Pancreas (tissue), 10 donors: ENCODE data around the gene LILRA5. TPM values are rescaled to one million over a fixed set of nuclear protein-coding genes. Genes with fewer than 3 reads are reported as not detected.
"Not testable (repeated sequence)": the region's sequence is repeated elsewhere in the genome, so short reads cannot be mapped to it uniquely, and the experiment has no call there.

ENCODE experiments used
- ATAC-seq, 4 donors: fragments of 200-7000 bp; cut with Tn5 transposase; one replicate each; pipeline versions ENCODE4 v1.8.0 to v1.9.1; 2020; ENCODE audit warnings: mild to moderate bottlenecking in 4 of 4, moderate library complexity in 4 of 4
- DNase-seq, 6 donors: peaks; one replicate each; pipeline ENCODE4 v3.0.0-alpha.2; 2020
- FAIRE-seq: peaks from 2 replicates; lab custom pipeline; 2012; peaks lifted over from hg19 to GRCh38; lab: Jason Lieb, UNC
- H3K27ac ChIP-seq, 4 donors: fragments of 200-600 bp; sonication (generic); 1 replicate in 3 of 4; 2 replicates in 1 of 4; pipeline versions ENCODE4 v1.5.0 to v1.8.0; 2020
- H3K27me3 ChIP-seq, 4 donors: fragments of 200-600 bp; one replicate each; pipeline ENCODE4 v1.8.0; 2021
- H3K36me3 ChIP-seq, 3 donors: fragments of 200-600 bp; sonication (generic) in 1 of 3; one replicate each; pipeline versions ENCODE4 v1.5.0 to v1.8.0; 2020 to 2021
- H3K4me1 ChIP-seq, 3 donors: fragments of 200-600 bp; one replicate each; pipeline ENCODE4 v1.8.0; 2021
- H3K4me3 ChIP-seq, 4 donors: fragments of 200-600 bp; sonication (generic) in 2 of 4; one replicate each; pipeline versions ENCODE4 v1.5.0 to v1.8.0; 2020 to 2021
- H3K9me3 ChIP-seq, 4 donors: fragments of 200-600 bp; one replicate each; pipeline ENCODE4 v1.8.0; 2021
- CTCF ChIP-seq, 4 donors: fragments of 200-600 bp; sonication (generic) in 3 of 4; IDR thresholded peaks; one replicate each; pipeline versions ENCODE4 v1.5.0 to v1.8.0; 2021; ENCODE audit warnings: antibody characterized with exemption in 4 of 4
- WGBS, 2 donors: extraction: QIAGEN DNeasy Blood & Tissue Kit; methylation state at CpG; one replicate each; pipeline ENCODE4 v1.1.7; 2013; 5-methylcytosine and 5-hydroxymethylcytosine counted together
- intact Hi-C, 3 donors: fragments of 100-400 bp; cut with DNase I; formaldehyde crosslinking; loops; one replicate each; pipeline versions ENCODE4 v1.11.1 to v1.14.2; 2022
- polyA plus RNA-seq, 2 donors: library from polyadenylated mRNA; stranded (reverse); fragments of 200-250 nt; gene quantifications; one replicate each; pipeline ENCODE4 v1.2.3, GENCODE V29; 2013
- total RNA-seq, 6 donors: library from RNA; stranded (reverse); fragmentation: NEBNext Ultra II Directional in 4 of 6; extraction: Animal tissue kit (Norgen Biotek cat#: 25700) in 4 of 6; gene quantifications; one replicate each; pipeline versions ENCODE4 v1.2.1 to v1.2.4, GENCODE V29; 2021 to 2023
- donor health status: healthy with polysubstance abuse.
- donor health status: DM: no; HTN: no; CAD: no; lungs with moderate emphysema.
- donor health status: DM: no; HTN: no; CAD: no.
- donor health status: control.
- donor health status: control.
- donor health status: Bipolar disorder and iron deficiency.
- donor health status: DM: yes; HTN: yes; CAD: no.
- donor health status: DM: no; HTN: no; CAD: no.
- donor health status: DM: no; HTN: no; CAD: no.
- donor health status: DM: yes; HTN: yes; CAD: no.

Gene LILRA5
- total RNA-seq (1 to 10 TPM in 2 of 6 donors, under 1 TPM in 4; 0.20 to 1.7 (median 0.51) TPM), polyA plus RNA-seq (1 to 10 TPM in 1 of 2 donors, under 1 TPM in 1; 0.34 to 1.1 TPM)

- no peaks in the 10 kb centered on the region for H3K4me1 ChIP-seq
- FAIRE-seq = no peak
- H3K36me3 ChIP-seq = no peaks in the 10 kb centered on the region
- no peaks in the 10 kb centered on the region for H3K9me3 ChIP-seq
- TF ChIP-seq CTCF (IDR thresholded peaks at IDR 0.05) = no peak
- no peak within 1 kb of the TSS for H3K4me3 ChIP-seq
- 34 to 50% methylated on average over 13 of the region's 13 CpGs for WGBS, 2 donors
- intact Hi-C loops = no loop called here
- peak in 2 of 4 donors; percentile 68 to 78 for ATAC-seq
- no peak for DNase-seq
- H3K27me3 ChIP-seq = peaks cover 0 to 5% (median 0%) of the 10 kb centered on the region in 4 donors
- no peak within 1 kb of the TSS for H3K27ac ChIP-seq
Observed at GRCh38 chr19:54312436-54313377, at the start of gene LILRA5. Gene LILRA5, minus strand, starts transcription at chr19:54313166. Its CDS starts 147 bp downstream, at chr19:54313019.

DNA sequence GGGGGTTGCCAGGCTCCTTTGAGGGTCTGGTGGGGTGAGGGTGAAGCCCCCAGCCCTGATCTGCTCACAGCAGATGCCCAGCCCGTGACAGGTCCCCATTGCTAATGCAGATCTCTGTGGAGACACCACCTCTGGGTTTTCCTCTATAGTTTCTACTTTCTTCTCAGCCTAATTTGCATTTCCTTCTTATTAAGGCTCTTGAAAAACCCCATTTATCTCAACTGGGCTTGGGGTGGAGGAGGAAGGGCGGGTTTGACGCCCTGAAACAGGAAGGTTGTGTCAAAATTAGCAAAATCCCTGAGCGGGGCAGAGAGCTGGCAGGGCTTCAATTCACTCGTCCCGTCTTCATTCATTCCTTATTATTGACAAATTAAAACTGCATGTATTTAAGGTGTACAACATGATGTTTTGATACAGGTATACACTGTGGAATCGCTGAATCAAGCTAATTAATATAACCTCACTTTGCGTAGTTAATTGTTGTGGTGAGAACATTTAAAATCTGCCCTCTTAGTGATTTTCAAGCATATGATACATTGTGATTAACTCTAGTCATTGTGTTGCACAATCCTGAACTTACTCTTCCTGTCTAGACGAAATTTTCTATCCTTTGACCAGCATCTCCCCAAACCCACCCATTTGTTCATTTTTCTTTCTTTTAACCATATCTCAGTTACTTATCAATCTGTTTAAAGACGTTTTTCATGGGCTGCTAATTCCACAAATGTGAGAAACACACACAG is 48.9 kb upstream of the LILRA5 start:
- H3K27me3 ChIP-seq, intact Hi-C loops, ATAC-seq, FAIRE-seq, H3K36me3 ChIP-seq, H3K4me1 ChIP-seq, DNase-seq, H3K9me3 ChIP-seq: not testable (repeated sequence)
- Histone ChIP-seq H3K4me3 (peak overlapping the region in 1 of 4 donors; percentile 7), H3K27ac (peak overlapping the region in 1 of 4 donors; percentile 27)
- WGBS, 2 donors = 29 to 30% methylated on average over 5 of the region's 10 CpGs

DNA sequence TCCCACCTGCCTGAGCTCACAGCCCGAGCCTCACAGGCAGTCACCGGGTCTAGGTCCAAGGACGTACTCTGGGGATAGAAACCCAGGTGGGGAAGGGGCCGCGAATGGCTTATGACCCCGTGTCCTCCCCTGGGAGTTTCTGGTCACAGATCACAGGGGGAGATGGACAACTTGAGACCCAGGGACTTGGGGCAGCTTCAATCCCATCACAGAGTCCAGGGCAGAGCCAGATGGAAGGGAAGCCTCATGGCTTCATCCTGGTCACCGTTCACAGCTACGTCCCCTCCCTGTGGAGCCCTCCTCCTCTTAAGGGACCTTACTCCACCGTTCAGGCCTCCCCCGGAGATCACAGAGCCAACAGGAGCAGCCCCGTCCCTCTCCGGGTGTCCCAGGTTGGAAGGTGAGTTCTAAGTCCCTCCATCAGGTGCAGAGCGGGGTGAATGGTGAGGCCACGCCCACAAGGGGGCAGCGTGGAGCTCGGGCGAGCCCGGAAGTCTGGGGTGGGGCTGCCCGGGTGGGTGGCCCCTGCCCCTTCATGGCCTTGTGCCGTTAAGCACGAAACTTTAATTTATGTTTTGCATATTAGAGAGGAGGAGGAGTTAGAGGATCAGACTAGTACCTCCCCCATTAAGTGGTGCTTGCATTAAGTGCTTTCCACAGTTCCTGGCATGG is 46.3 kb upstream of the LILRA5 start:
- FAIRE-seq, H3K27ac ChIP-seq, H3K4me3 ChIP-seq, H3K27me3 ChIP-seq, H3K36me3 ChIP-seq, H3K4me1 ChIP-seq, intact Hi-C loops, H3K9me3 ChIP-seq: not testable (repeated sequence)
- peak in 4 of 6 donors; percentile 18 to 80 (median 52) for DNase-seq
- peak; percentile 83 to 94 (median 89) for ATAC-seq
- WGBS, 2 donors = 2 to 13% methylated on average over 10 to 15 of the region's 21 CpGs

GRCh38 chr19:54357381-54357780 is 44.4 kb upstream of the LILRA5 start:
- H3K27ac ChIP-seq = no peak overlapping the region
- ATAC-seq = no peak
- no peak for TF ChIP-seq CTCF (IDR thresholded peaks at IDR 0.05)
- H3K4me1 ChIP-seq = no peaks in the 10 kb centered on the region
- no peaks in the 10 kb centered on the region for H3K36me3 ChIP-seq
- 57 to 70% methylated on average over 16 of the region's 16 CpGs for WGBS, 2 donors
- intact Hi-C loops = no loop called here
- no peaks in the 10 kb centered on the region for H3K27me3 ChIP-seq
- no peak for DNase-seq
- FAIRE-seq = no peak
- H3K9me3 ChIP-seq = no peaks in the 10 kb centered on the region
- no peak overlapping the region for H3K4me3 ChIP-seq

DNA sequence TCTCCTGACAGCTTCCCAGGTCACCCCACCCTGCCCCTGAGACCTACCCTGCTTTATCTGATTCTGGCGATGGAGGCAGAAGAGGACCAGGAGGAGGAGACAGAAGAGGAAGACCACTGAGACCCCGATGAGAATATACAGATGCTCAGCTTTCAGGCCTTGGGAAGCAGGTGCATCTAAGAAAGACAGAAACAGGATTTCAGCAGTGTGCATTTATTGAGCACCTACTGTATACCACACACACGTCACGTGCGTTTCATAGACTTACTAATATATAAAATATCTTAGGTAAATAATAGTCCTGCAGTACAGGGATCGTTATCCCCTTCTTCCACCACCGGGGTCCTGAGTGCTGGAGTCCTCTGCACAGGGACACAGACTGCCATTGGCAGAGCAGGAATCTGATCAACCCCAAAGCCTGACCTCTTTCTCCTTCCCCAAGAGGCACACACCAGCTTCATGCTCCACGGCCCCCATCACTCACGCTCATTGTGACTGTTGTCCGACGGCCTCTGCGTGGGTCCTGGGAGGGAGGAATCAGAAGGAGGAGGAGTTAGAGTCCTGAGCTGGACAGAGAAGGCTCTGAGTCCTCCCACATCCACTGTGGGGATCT is 43.6 kb upstream of the LILRA5 start:
- WGBS, 2 donors = 38 to 60% methylated on average over 12 of the region's 12 CpGs
- H3K27ac ChIP-seq = no peak overlapping the region
- FAIRE-seq (no peak), ATAC-seq (no peak), DNase-seq (no peak)
- intact Hi-C loops = no loop called here
- TF ChIP-seq CTCF (IDR thresholded peaks at IDR 0.05) = no peak
- no peaks in the 10 kb centered on the region for H3K27me3 ChIP-seq
- H3K4me1 ChIP-seq = no peaks in the 10 kb centered on the region
- no peaks in the 10 kb centered on the region for H3K36me3 ChIP-seq
- no peaks in the 10 kb centered on the region for H3K9me3 ChIP-seq
- no peak overlapping the region for H3K4me3 ChIP-seq
